Astrocyte (in vitro differentiated cells and primary cell): ENCODE results near the gene NGRN. TPM values are rescaled to one million over a fixed set of nuclear protein-coding genes. Genes with fewer than 3 reads are reported as not detected.

ENCODE experiments used
- DNase-seq: peaks from one replicate; pipeline ENCODE4 v3.0.0-alpha.2; 2010; ENCODE audit warnings: low read depth
- FAIRE-seq: peaks from 2 replicates; lab custom pipeline; 2011; peaks lifted over from hg19 to GRCh38; lab: Jason Lieb, UNC
- H2AFZ ChIP-seq: 2 replicates; pipeline ENCODE4 v1.6.0; 2012; ENCODE audit warnings: low read depth, low read length, inconsistent platforms
- H3K27ac ChIP-seq: 2 replicates; pipeline ENCODE4 v1.5.1; 2011; ENCODE audit warnings: low read depth, low read length, inconsistent platforms
- H3K27me3 ChIP-seq: 2 replicates; pipeline ENCODE4 v1.6.0; 2011; ENCODE audit warnings: low read length, inconsistent platforms; ENCODE audit not compliant: insufficient read depth
- H3K36me3 ChIP-seq: 2 replicates; pipeline ENCODE4 v1.5.1; 2011; ENCODE audit warnings: low read length, inconsistent platforms; ENCODE audit not compliant: insufficient read depth
- H3K4me1 ChIP-seq: 2 replicates; pipeline ENCODE4 v1.5.1; 2011; ENCODE audit warnings: low read length, inconsistent platforms; ENCODE audit not compliant: insufficient read depth
- H3K4me2 ChIP-seq: 2 replicates; pipeline ENCODE4 v1.6.0; 2012; ENCODE audit warnings: low read length, inconsistent platforms
- H3K4me3 ChIP-seq: 2 replicates; pipeline ENCODE4 v1.5.1; 2011; ENCODE audit warnings: low read depth, mild to moderate bottlenecking, low read length, inconsistent platforms; ENCODE audit not compliant: insufficient read depth
- H3K79me2 ChIP-seq: 2 replicates; pipeline ENCODE4 v1.6.0; 2012; ENCODE audit warnings: mild to moderate bottlenecking, low read length, inconsistent platforms; ENCODE audit not compliant: insufficient read depth
- H3K9ac ChIP-seq: 2 replicates; pipeline ENCODE4 v1.6.0; 2012; ENCODE audit warnings: mild to moderate bottlenecking, low read length, inconsistent platforms
- H3K9me3 ChIP-seq: 2 replicates; pipeline ENCODE4 v1.5.1; 2012; ENCODE audit warnings: low read depth, mild to moderate bottlenecking, low read length, inconsistent platforms; ENCODE audit not compliant: insufficient read depth
- H4K20me1 ChIP-seq: 2 replicates; pipeline ENCODE4 v1.6.0; 2012; ENCODE audit warnings: low read length, inconsistent platforms; ENCODE audit not compliant: insufficient read depth
- H3K27ac Mint-ChIP-seq: one replicate; pipeline ENCODE4 v1.8.0; 2021; ENCODE audit warnings: mild to moderate bottlenecking, mixed read lengths; ENCODE audit not compliant: unreplicated experiment
- H3K27me3 Mint-ChIP-seq: one replicate; pipeline ENCODE4 v1.8.0; 2021; ENCODE audit warnings: low read depth, mixed read lengths; ENCODE audit not compliant: unreplicated experiment
- H3K36me3 Mint-ChIP-seq: one replicate; pipeline ENCODE4 v1.8.0; 2021; ENCODE audit warnings: low read depth, mixed read lengths; ENCODE audit not compliant: unreplicated experiment
- H3K4me1 Mint-ChIP-seq: one replicate; pipeline ENCODE4 v1.8.0; 2021; ENCODE audit warnings: low read depth, mixed read lengths; ENCODE audit not compliant: unreplicated experiment
- H3K4me3 Mint-ChIP-seq: one replicate; pipeline ENCODE4 v1.8.0; 2021; ENCODE audit warnings: mild to moderate bottlenecking, moderate library complexity, mixed read lengths; ENCODE audit not compliant: unreplicated experiment
- H3K9me3 Mint-ChIP-seq: one replicate; pipeline ENCODE4 v1.8.0; 2021; ENCODE audit warnings: mild to moderate bottlenecking, mixed read lengths; ENCODE audit not compliant: unreplicated experiment
- CTCF ChIP-seq: IDR thresholded peaks from 2 replicates; pipeline ENCODE4 v1.5.1; 2011; ENCODE audit warnings: low read depth, mild to moderate bottlenecking, inconsistent platforms, low read length, moderate library complexity; ENCODE audit not compliant: insufficient read depth
- EZH2 ChIP-seq: IDR thresholded peaks from 2 replicates; pipeline ENCODE4 v1.6.1; 2012; ENCODE audit warnings: mild to moderate bottlenecking, low read length, inconsistent platforms; ENCODE audit not compliant: insufficient read depth
- total RNA-seq: library from RNA; stranded (reverse); gene quantifications from 2 replicates; pipeline ENCODE4 v1.2.1, GENCODE V29; 2021

Gene NGRN
- total RNA-seq, 1 donor from 2014 or later, result 98.6 TPM

GRCh38 chr15:90239371-90239770 is 26.1 kb upstream of the NGRN start:
- Histone ChIP-seq H3K4me2 (no peak overlapping the region), H3K4me3 (no peak overlapping the region), H3K79me2 (no peaks in the 10 kb centered on the region), H3K27me3 (no peaks in the 10 kb centered on the region), H4K20me1 (no peaks in the 10 kb centered on the region), H3K9me3 (no peaks in the 10 kb centered on the region), H3K27ac (no peak overlapping the region), H3K36me3 (no peaks in the 10 kb centered on the region), H3K9ac (no peak overlapping the region), H3K4me1 (peaks cover 3% of the 10 kb centered on the region), H2AFZ (no peak overlapping the region)
- H3K36me3 Mint-ChIP-seq, result no peaks in the 10 kb centered on the region
- no peak for FAIRE-seq
- no peaks in the 10 kb centered on the region for H3K9me3 Mint-ChIP-seq
- H3K27ac Mint-ChIP-seq, result no peak overlapping the region
- H3K4me3 Mint-ChIP-seq, result no peak overlapping the region
- H3K4me1 Mint-ChIP-seq, result peaks cover 4% of the 10 kb centered on the region
- H3K27me3 Mint-ChIP-seq, result no peaks in the 10 kb centered on the region
- no peak for DNase-seq
- TF ChIP-seq EZH2 (no peak), CTCF (no peak)

GRCh38 chr15:90240856-90241255 is 24.6 kb upstream of the NGRN start:
- Histone ChIP-seq H3K27me3 (no peaks in the 10 kb centered on the region), H3K9me3 (no peaks in the 10 kb centered on the region), H3K4me3 (no peak overlapping the region), H3K4me1 (no peaks in the 10 kb centered on the region), H2AFZ (no peak overlapping the region), H3K9ac (no peak overlapping the region), H4K20me1 (no peaks in the 10 kb centered on the region), H3K79me2 (no peaks in the 10 kb centered on the region), H3K27ac (no peak overlapping the region), H3K4me2 (no peak overlapping the region), H3K36me3 (no peaks in the 10 kb centered on the region)
- Mint-ChIP-seq H3K4me3 (no peak overlapping the region), H3K27me3 (no peaks in the 10 kb centered on the region), H3K36me3 (no peaks in the 10 kb centered on the region), H3K4me1 (no peaks in the 10 kb centered on the region), H3K27ac (no peak overlapping the region), H3K9me3 (no peaks in the 10 kb centered on the region)
- TF ChIP-seq EZH2 (no peak), CTCF (no peak)
- FAIRE-seq, result no peak
- no peak for DNase-seq

GRCh38 chr15:90241343-90242192 is 23.9 kb upstream of the NGRN start:
- no peak overlapping the region for H3K4me2 ChIP-seq
- H3K4me1 ChIP-seq, result no peaks in the 10 kb centered on the region
- no peaks in the 10 kb centered on the region for H4K20me1 ChIP-seq
- FAIRE-seq (no peak), DNase-seq (no peak)
- no peaks in the 10 kb centered on the region for H3K9me3 ChIP-seq
- H3K27ac ChIP-seq, result no peak overlapping the region
- H2AFZ ChIP-seq, result no peak overlapping the region
- H3K36me3 Mint-ChIP-seq, result no peaks in the 10 kb centered on the region
- H3K27me3 Mint-ChIP-seq, result no peaks in the 10 kb centered on the region
- H3K4me3 ChIP-seq, result no peak overlapping the region
- no peaks in the 10 kb centered on the region for H3K36me3 ChIP-seq
- no peaks in the 10 kb centered on the region for H3K4me1 Mint-ChIP-seq
- no peaks in the 10 kb centered on the region for H3K27me3 ChIP-seq
- no peaks in the 10 kb centered on the region for H3K79me2 ChIP-seq
- no peaks in the 10 kb centered on the region for H3K9me3 Mint-ChIP-seq
- TF ChIP-seq EZH2, result no peak
- no peak for TF ChIP-seq CTCF
- H3K4me3 Mint-ChIP-seq, result no peak overlapping the region
- no peak overlapping the region for H3K27ac Mint-ChIP-seq
- H3K9ac ChIP-seq, result no peak overlapping the region
